HepG2 (cell line): Measurements from ENCODE around the gene PGM3. TPM values are rescaled to one million over a fixed set of nuclear protein-coding genes. Genes with fewer than 3 reads are reported as not detected.

Experiments
- ATAC-seq: fragments of 200-7000 bp; cut with Tn5 transposase; 3 replicates; pipeline ENCODE4 v1.9.1; 2020; ENCODE audit warnings: mild to moderate bottlenecking, moderate library complexity
- BruUV-seq: library from RNA; stranded (reverse); fragments of 400-500 nt; replicated peaks from 2 replicates; lab custom pipeline; 2021; lab: Mats Ljungman, UMichigan
- CTCF ChIA-PET: fragments of 300-600 bp; formaldehyde crosslinking; extraction: SDS; loops from one replicate; lab custom pipeline; 2021; ENCODE audit warnings: low total read pairs, inconsistent platforms, low intra/inter-chr PET ratio; lab: Yijun Ruan, JAX
- POLR2A ChIA-PET: fragments of 350-600 bp; sonication (Branson Sonifier 250); formaldehyde crosslinking; loops from one replicate; lab custom pipeline; 2020; ENCODE audit warnings: antibody characterized with exemption, inconsistent platforms; lab: Yijun Ruan, JAX
- DNase-seq: peaks from one replicate; pipeline ENCODE4 v3.0.0-alpha.2; 2015; ENCODE audit warnings: low spot score
- FAIRE-seq: peaks from 3 replicates; lab custom pipeline; 2011; peaks lifted over from hg19 to GRCh38; lab: Jason Lieb, UNC
- H2AFZ ChIP-seq: one replicate; pipeline ENCODE4 v1.6.1; 2011; ENCODE audit warnings: low read length, inconsistent platforms
- H3K27ac ChIP-seq: fragments of 300-600 bp; 3 replicates; pipeline ENCODE4 v1.8.0; 2011; ENCODE audit warnings: mixed run types, mild to moderate bottlenecking, mixed read lengths, low read length, inconsistent platforms; ENCODE audit not compliant: insufficient read depth; ENCODE audit errors: extremely low read length
- H3K27me3 ChIP-seq, 2 experiments: fragments of 200-600 bp in 1 of 2; 2 replicates in 1 of 2; 3 replicates in 1 of 2; pipeline versions ENCODE4 v1.6.0 to v1.8.0; 2011; ENCODE audit warnings: low read length in 2 of 2, mild to moderate bottlenecking in 2 of 2, moderate library complexity in 2 of 2, inconsistent platforms in 1 of 2; ENCODE audit not compliant: insufficient read depth in 2 of 2, control insufficient read depth in 1 of 2
- H3K36me3 ChIP-seq, 2 experiments: fragments of 200-600 bp in 1 of 2; replicated peaks in 1 of 2; 2 replicates in 1 of 2; 3 replicates in 1 of 2; pipeline versions ENCODE4 v1.5.1 to v1.8.0; 2011; ENCODE audit warnings: low read length in 2 of 2, inconsistent platforms in 1 of 2; ENCODE audit not compliant: insufficient read depth in 2 of 2, control insufficient read depth in 1 of 2
- H3K4me1 ChIP-seq: 2 replicates; pipeline ENCODE4 v1.5.1; 2012; ENCODE audit warnings: low read length, inconsistent platforms; ENCODE audit not compliant: insufficient read depth
- H3K4me2 ChIP-seq: 2 replicates; pipeline ENCODE4 v1.6.0; 2011; ENCODE audit warnings: low read depth, low read length, inconsistent platforms
- H3K4me3 ChIP-seq, 3 experiments: fragments of 200-600 bp in 1 of 3; sonication (generic), shearing (Covaris generic) in 1 of 3; replicated peaks in 1 of 3; 2 replicates each; pipeline ENCODE4 v1.5.1; 2011 to 2016; ENCODE audit warnings: low read length in 3 of 3, inconsistent platforms in 2 of 3, low read depth in 2 of 3, mild to moderate bottlenecking in 2 of 3, control low read depth in 1 of 3, mixed read lengths in 1 of 3; ENCODE audit not compliant: insufficient read depth in 1 of 3
- H3K79me2 ChIP-seq: one replicate; pipeline ENCODE4 v1.6.1; 2011; ENCODE audit warnings: low read length, inconsistent platforms; ENCODE audit not compliant: insufficient read depth
- H3K9ac ChIP-seq: 2 replicates; pipeline ENCODE4 v1.6.0; 2011; ENCODE audit warnings: mild to moderate bottlenecking, low read depth, low read length, inconsistent platforms; ENCODE audit not compliant: insufficient read depth
- H3K9me3 ChIP-seq: 2 replicates; pipeline ENCODE4 v1.5.1; 2012; ENCODE audit warnings: mild to moderate bottlenecking, low read length
- H4K20me1 ChIP-seq: 2 replicates; pipeline ENCODE4 v1.6.0; 2011; ENCODE audit warnings: inconsistent platforms, mild to moderate bottlenecking, low read length, moderate library complexity; ENCODE audit not compliant: insufficient read depth
- ARNT ChIP-seq: fragments of 450-650 bp; IDR thresholded peaks from 2 replicates; pipeline ENCODE4 v1.6.1; 2017
- CSRNP2 ChIP-seq: sonication (generic); formaldehyde crosslinking; conservative IDR thresholded peaks from 2 replicates; pipeline ENCODE4 v1.8.0; 2022; ENCODE audit warnings: low read depth, missing genetic modification reagents
- EED ChIP-seq: sonication (generic); formaldehyde crosslinking; IDR thresholded peaks from 2 replicates; pipeline ENCODE4 v1.5.0; 2020; ENCODE audit warnings: mild to moderate bottlenecking, missing genetic modification reagents
- PPARG ChIP-seq: conservative IDR thresholded peaks from 2 replicates; pipeline ENCODE4 v1.6.1; 2016; ENCODE audit warnings: missing biosample characterization, missing genetic modification reagents
- PTBP1 ChIP-seq: fragments of 200-400 bp; formaldehyde crosslinking; IDR thresholded peaks from 2 replicates; pipeline ENCODE4 v1.6.1; 2018; ENCODE audit warnings: low read length, low read depth; ENCODE audit not compliant: poor library complexity, severe bottlenecking
- RCOR2 ChIP-seq: IDR thresholded peaks from 2 replicates; pipeline ENCODE4 v1.6.1; 2016; ENCODE audit warnings: missing biosample characterization, missing genetic modification reagents
- TAF1 ChIP-seq: sonication (generic); formaldehyde crosslinking; IDR thresholded peaks from 2 replicates; pipeline ENCODE4 v1.4.0; 2020; ENCODE audit warnings: missing genetic modification reagents
- TBL1XR1 ChIP-seq: fragments of 150-350 bp; IDR thresholded peaks from 2 replicates; pipeline ENCODE4 v1.6.1; 2014; ENCODE audit warnings: borderline replicate concordance, low read length; ENCODE audit not compliant: partially characterized antibody
- U2AF2 ChIP-seq: fragments of 200-400 bp; formaldehyde crosslinking; IDR thresholded peaks from 2 replicates; pipeline ENCODE4 v1.6.1; 2017; ENCODE audit warnings: low read depth, mild to moderate bottlenecking, low read length
- ZFP36 ChIP-seq: fragments of 150-350 bp; IDR thresholded peaks from 2 replicates; pipeline ENCODE4 v1.6.1; 2018; ENCODE audit warnings: borderline replicate concordance, low read length, low read depth; ENCODE audit not compliant: partially characterized antibody
- ZFP37 ChIP-seq: sonication (generic); formaldehyde crosslinking; IDR thresholded peaks from 2 replicates; pipeline ENCODE4 v1.4.0; 2020; ENCODE audit warnings: missing genetic modification reagents, borderline replicate concordance
- ZNF136 ChIP-seq: sonication (generic); formaldehyde crosslinking; IDR thresholded peaks from 2 replicates; pipeline ENCODE4 v1.8.1; 2022; ENCODE audit warnings: low read depth, mild to moderate bottlenecking, moderate library complexity, missing genetic modification reagents
- ZNF205 ChIP-seq: IDR thresholded peaks from 2 replicates; pipeline ENCODE4 v1.6.1; 2018; ENCODE audit warnings: missing biosample characterization, missing genetic modification reagents
- ZNF337 ChIP-seq: sonication (generic); formaldehyde crosslinking; IDR thresholded peaks from 2 replicates; pipeline ENCODE4 v1.5.1; 2020; ENCODE audit warnings: missing genetic modification reagents, low read depth, mild to moderate bottlenecking, borderline replicate concordance
- ZNF354B ChIP-seq: sonication (generic); formaldehyde crosslinking; IDR thresholded peaks from 2 replicates; pipeline ENCODE4 v1.8.0; 2022; ENCODE audit warnings: mild to moderate bottlenecking, missing genetic modification reagents
- ZNF382 ChIP-seq: sonication (generic); formaldehyde crosslinking; IDR thresholded peaks from 2 replicates; pipeline ENCODE4 v1.5.0; 2020; ENCODE audit warnings: missing genetic modification reagents, mild to moderate bottlenecking, borderline replicate concordance
- ZNF724P ChIP-seq: sonication (generic); formaldehyde crosslinking; IDR thresholded peaks from 2 replicates; pipeline ENCODE4 v1.8.0; 2022; ENCODE audit warnings: missing genetic modification reagents, borderline replicate concordance
- ZNF816 ChIP-seq: sonication (generic); formaldehyde crosslinking; IDR thresholded peaks from 2 replicates; pipeline ENCODE4 v1.8.0; 2022; ENCODE audit warnings: missing genetic modification reagents, mild to moderate bottlenecking, borderline replicate concordance
- WGBS: methylation state at CpG from one replicate; pipeline ENCODE4 v1.1.6; 2017; ENCODE audit warnings: low lambda C conversion rate; 5-methylcytosine and 5-hydroxymethylcytosine counted together
- in situ Hi-C: cut with HindIII; loops from 2 replicates; pipeline ENCODE4 v1.10.0; 2017; ENCODE audit warnings: low pct_unique_long_range_greater_than_20kb; ENCODE audit not compliant: extremely low pct_ligation_motif_present
- intact Hi-C: fragments of 100-400 bp; cut with micrococcal nuclease; formaldehyde crosslinking; loops from one replicate; pipeline ENCODE4 v1.10.0; 2022; ENCODE audit not compliant: unreplicated experiment
- polyA plus RNA-seq, 8 experiments: library from polyadenylated mRNA; depleted of rRNA in 3 of 8; stranded (reverse) in 7 of 8; unstranded in 1 of 8; fragments of >200 nt; fragmentation: Illumina TruSeq in 4 of 8; extraction: Trizol in 4 of 8; gene quantifications; 2 replicates each; pipeline versions ENCODE4 v1.2.1 to v1.2.3, GENCODE V29; 2011 to 2016; ENCODE audit warnings: low read depth in 4 of 8, missing spikeins in 1 of 8, mixed read lengths in 1 of 8; ENCODE audit not compliant: insufficient read depth in 1 of 8
- total RNA-seq, 5 experiments: library from RNA; depleted of rRNA; stranded (reverse); fragments of >200 nt; fragmentation: Illumina TruSeq; extraction: Trizol; gene quantifications; 2 replicates each; pipeline ENCODE4 v1.2.3, GENCODE V29; 2016; ENCODE audit warnings: low read depth in 1 of 5

The PGM3 gene
- total and polyA plus RNA-seq, 2 of the 13 experiments (the other 11 are each of a cell fraction or from before 2014, with no cell fraction given): 72.5 to 163 TPM

- TF ChIP-seq ZNF205 (CRISPR knock-in tag): no peak
- TF ChIP-seq RCOR2 (CRISPR knock-in tag): no peak
- TF ChIP-seq ZFP36: no peak
- TF ChIP-seq ZNF724P (CRISPR knock-in tag): no peak
- TF ChIP-seq CSRNP2 (CRISPR knock-in tag): no peak
These were observed 25.3 kb downstream of the PGM3 start (continued) for GRCh38 chr6:83167726-83168278.

GRCh38 chr6:83160167-83160566 is 32.9 kb downstream of the PGM3 start:
- no peak overlapping the region for H2AFZ ChIP-seq
- no TSS peak for BruUV-seq
- H3K79me2 ChIP-seq: no peaks in the 10 kb centered on the region
- H3K4me1 ChIP-seq: no peaks in the 10 kb centered on the region
- ChIA-PET CTCF (no interaction called here), POLR2A (no interaction called here)
- peaks cover 0 to 15% of the 10 kb centered on the region in 2 experiments for H3K36me3 ChIP-seq
- 94% methylated on average over 1 of the region's 1 CpG for WGBS
- no peak overlapping the region for H3K4me3 ChIP-seq
- no peaks in the 10 kb centered on the region for H3K9me3 ChIP-seq
- TF ChIP-seq EED (CRISPR knock-in tag): no peak
- TF ChIP-seq ZNF816 (CRISPR knock-in tag): no peak
- no peak for TF ChIP-seq ZFP37
- TF ChIP-seq U2AF2: no peak
- no peak for TF ChIP-seq PTBP1
- no peak for TF ChIP-seq ZNF354B (CRISPR knock-in tag)
- TF ChIP-seq TBL1XR1: no peak
- no peak for TF ChIP-seq PPARG (CRISPR knock-in tag)
- TF ChIP-seq ARNT: no peak
- TF ChIP-seq ZNF337: no peak
- no peak for TF ChIP-seq ZNF136
- TF ChIP-seq ZNF382 (CRISPR knock-in tag): no peak
- no peak for TF ChIP-seq TAF1
- in situ Hi-C loops: no loop called here
- intact Hi-C loops: loop anchor here (5.0 kb wide), 1 partner anchor 57 kb away; no protein-coding TSS in a partner anchor
- no peak overlapping the region for H3K9ac ChIP-seq
- H4K20me1 ChIP-seq: no peaks in the 10 kb centered on the region
- no peak overlapping the region for H3K27ac ChIP-seq
- no peaks in the 10 kb centered on the region for H3K27me3 ChIP-seq
- FAIRE-seq (no peak), DNase-seq (no peak), ATAC-seq (no peak)
- no peak overlapping the region for H3K4me2 ChIP-seq
